ENCODE measurements around the gene B3GNT2. TPM values are rescaled to one million over a fixed set of nuclear protein-coding genes. Genes with fewer than 3 reads are reported as not detected.
A peak's percentile ranks its signal among the peaks of the same experiment; 100 is the strongest.
"Not testable (repeated sequence)": the region's sequence is repeated elsewhere in the genome, so short reads cannot be mapped to it uniquely, and the experiment has no call there.

Gene B3GNT2, protein sequence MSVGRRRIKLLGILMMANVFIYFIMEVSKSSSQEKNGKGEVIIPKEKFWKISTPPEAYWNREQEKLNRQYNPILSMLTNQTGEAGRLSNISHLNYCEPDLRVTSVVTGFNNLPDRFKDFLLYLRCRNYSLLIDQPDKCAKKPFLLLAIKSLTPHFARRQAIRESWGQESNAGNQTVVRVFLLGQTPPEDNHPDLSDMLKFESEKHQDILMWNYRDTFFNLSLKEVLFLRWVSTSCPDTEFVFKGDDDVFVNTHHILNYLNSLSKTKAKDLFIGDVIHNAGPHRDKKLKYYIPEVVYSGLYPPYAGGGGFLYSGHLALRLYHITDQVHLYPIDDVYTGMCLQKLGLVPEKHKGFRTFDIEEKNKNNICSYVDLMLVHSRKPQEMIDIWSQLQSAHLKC
- total RNA-seq = 14.9 TPM
- long read RNA-seq, transcript B3GNT2-201 (2 exons, 2,763 nt) = major isoform, 20 of 20 reads
- long read RNA-seq, partial matches to known transcripts = 0 of 20 reads
- long read RNA-seq, other reads (novel, unspliced or antisense) = 0 of 20 reads

DNA sequence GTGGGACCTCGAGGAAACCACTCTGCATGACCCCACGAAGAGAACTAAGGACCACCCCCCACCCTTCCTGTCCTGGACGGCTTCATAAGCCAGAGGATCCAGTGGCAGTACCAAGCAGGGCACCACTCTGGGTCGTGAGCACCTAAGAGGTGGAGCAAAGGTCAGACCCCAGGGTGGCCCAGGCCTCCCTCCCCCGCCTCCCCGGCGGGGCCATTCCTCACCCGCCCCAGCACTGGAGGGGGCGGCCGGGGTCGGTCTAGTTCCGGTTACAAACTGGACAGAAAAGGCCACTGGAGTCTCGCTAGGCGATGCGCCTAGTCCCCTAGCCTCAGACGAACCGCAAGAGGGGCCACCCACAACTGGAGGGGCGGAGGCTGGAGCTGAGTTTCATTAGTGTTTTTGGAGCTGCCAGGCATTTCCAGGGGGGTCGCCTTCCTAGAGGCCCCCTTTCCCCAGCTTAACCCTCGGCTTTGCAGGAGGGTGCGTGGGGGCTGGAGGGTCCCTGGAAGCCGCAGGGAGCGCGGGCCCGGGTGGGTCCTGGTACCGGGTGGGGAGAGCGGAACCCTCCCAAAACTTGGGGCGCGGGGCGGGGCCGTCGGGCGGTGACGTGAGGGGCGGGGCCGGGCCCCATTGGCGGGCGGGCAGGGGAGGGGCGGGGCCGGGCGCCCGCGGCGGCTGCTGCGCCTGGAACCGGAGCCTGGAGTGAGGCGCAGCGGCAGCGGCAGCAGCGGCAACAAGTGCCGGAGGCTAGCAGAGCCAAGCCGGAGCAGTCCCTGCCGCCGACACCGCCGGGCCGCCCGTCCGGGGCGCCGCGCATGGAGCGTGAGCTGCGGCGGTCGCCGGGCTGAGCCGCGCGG is at the start of gene B3GNT2:
TSS of gene B3GNT2 (plus strand) at position 695 of the 857 bp plus-strand sequence. CDS start 26,106 bp downstream, outside the sequence.
- peak; percentile 89 for ATAC-seq
- intact Hi-C loops (cut with DNase I) = loop anchor here (2.0 to 5.0 kb wide), 5 partner anchors 97 to 278 kb away; no protein-coding TSS in a partner anchor
- peak; percentile 93 for DNase-seq (ENCODE audit: missing footprints)

DNA sequence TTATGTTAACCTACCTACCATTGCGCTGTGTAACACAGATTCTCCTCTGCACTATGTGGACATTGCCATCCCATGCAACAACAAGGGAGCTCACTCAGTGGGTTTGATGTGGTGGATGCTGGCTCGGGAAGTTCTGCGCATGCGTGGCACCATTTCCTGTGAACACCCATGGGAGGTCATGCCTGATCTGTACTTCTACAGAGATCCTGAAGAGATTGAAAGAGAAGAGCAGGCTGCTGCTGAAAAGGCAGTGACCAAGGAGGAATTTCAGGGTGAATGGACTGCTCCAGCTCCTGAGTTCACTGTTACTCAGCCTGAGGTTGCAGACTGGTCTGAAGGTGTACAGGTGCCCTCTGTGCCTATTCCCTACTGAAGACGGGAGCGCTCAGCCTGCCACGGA is 49.1 kb upstream of the B3GNT2 start:
- DNase-seq (ENCODE audit: missing footprints); ATAC-seq; intact Hi-C loops (cut with DNase I): not testable (repeated sequence)

DNA sequence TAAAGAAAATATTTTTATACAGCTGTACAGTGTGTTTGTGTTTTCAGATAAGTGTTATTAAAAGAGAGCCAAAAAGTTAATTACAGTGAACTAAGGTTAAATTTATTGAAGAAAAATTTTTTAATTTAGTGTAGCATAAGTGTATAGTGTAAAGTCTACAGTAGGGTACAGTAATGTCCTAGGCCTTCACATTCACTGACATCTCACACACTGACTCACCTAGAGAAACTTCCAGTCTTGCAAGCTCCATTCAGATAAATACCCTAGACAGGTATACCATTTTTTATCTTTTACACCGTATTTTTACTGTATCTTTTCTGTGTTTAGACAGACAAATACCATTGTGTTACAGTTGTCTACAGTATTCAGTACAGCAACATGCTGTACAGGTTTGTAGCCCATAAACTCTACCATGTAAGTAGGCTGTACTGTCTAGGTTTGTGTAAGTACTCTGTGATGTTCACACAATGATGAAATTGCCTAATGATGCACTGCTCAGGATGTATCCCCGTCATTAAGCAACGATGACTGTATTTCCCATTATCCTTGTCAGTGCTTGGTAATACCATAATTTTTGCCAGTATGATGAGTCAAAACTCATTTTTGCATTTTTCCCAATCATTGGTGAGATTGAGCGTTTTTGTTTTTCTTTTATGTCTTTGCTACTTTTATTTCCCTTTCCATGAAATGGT is 48.2 kb upstream of the B3GNT2 start:
- DNase-seq (ENCODE audit: missing footprints) = no peak
- no peak for ATAC-seq
- intact Hi-C loops (cut with DNase I) = no loop called here

DNA sequence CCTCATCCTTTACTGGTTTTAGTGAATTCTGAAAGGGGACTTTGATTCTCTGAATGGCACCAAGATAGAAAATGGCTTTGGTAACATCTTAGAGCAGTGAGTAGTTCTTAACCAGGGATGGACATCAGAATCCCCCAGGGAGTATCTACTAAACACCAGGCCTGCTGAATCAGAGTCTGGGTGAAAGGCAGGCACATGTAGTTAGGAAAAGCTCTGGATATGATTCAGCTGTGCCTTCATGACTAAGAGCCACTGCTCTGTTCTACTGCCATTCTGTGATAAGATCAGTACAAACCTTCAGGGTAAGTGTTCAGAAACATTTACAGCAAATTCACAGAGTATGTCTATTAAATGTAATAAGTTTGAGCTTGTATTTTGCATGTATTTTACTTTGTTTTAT is 46.2 kb upstream of the B3GNT2 start:
- peak; percentile 27 for ATAC-seq
- no peak for DNase-seq (ENCODE audit: missing footprints)
- intact Hi-C loops (cut with DNase I) = loop anchor here (5.0 kb wide), 1 partner anchor 38 kb away; no protein-coding TSS in a partner anchor

DNA sequence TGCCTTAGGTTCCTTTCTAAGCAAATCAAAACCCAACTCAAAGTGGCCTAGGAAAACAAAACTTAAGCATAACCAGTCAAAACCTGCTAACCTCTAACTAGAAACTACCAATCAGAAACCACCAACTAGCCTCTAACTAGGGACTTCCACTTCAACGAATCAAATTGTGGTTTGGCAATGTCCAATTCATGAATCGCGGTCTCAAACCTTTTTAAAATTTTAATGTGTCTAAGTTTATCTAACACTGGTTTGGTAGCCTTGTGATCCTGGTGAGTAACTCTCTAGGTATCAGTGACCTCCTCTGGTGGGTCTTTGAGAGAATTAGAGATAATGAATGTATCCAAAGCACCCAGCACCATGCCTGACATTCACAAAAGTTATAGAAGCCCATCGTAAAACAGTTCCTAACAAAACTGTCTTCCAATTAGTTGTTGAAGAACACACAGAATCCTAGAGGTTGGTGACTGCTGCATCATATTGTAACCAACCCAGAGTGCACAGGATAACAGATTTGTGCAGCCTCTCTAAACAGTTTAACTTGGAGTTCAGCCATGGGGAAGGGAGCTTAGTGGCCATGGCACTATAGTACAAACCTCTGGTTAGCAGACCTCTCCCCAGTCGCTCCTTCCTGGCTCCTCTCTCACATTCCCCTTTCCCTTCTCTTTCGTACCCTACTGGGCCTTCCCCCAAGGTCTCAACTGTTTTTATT is 45.2 kb upstream of the B3GNT2 start:
- intact Hi-C loops (cut with DNase I) = loop anchor here (5.0 kb wide), 1 partner anchor 37 kb away; no protein-coding TSS in a partner anchor
- peak; percentile 77 for ATAC-seq
- no peak for DNase-seq (ENCODE audit: missing footprints)

DNA sequence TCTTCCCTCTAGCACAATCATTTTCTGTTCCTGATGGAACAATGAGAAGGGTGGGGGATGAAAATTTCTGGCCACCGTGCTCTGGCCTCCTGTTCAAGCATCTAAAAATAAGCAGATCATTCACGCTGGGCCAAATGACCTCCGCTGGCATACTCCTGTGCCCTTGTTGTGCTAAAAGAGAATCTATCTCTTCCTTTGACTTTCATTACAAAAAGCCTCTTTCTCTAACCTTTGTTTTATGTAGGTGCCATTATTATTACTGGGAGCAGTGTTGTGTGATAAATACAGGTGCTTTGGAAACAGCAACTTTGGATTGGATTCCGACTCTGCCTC is 44.6 kb upstream of the B3GNT2 start:
- no peak for DNase-seq (ENCODE audit: missing footprints)
- peak; percentile 81 for ATAC-seq
- intact Hi-C loops (cut with DNase I) = loop anchor here (5.0 kb wide), 1 partner anchor 36 kb away; no protein-coding TSS in a partner anchor

DNA sequence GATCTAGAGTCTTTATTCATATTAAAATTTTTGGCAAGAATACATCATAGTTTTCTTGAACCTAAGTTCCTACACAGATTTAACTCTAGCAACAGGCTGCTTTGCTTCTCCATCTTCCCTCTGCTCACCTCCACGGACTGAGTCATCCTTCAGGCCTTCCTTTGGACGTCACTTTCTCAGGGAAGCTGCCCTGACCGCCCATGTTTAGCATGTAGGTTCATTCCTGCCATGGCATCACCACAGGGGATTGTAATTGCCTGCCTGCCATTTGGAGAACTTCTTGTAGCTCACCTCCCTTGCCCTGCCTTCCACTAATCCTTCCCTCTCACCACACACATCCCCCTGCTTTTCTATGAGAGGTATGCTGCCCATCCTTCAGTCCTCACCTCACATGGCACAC is 43.9 kb upstream of the B3GNT2 start:
- intact Hi-C loops (cut with DNase I) = loop anchor here (5.0 kb wide), 1 partner anchor 35 kb away; no protein-coding TSS in a partner anchor
- no peak for ATAC-seq

DNA sequence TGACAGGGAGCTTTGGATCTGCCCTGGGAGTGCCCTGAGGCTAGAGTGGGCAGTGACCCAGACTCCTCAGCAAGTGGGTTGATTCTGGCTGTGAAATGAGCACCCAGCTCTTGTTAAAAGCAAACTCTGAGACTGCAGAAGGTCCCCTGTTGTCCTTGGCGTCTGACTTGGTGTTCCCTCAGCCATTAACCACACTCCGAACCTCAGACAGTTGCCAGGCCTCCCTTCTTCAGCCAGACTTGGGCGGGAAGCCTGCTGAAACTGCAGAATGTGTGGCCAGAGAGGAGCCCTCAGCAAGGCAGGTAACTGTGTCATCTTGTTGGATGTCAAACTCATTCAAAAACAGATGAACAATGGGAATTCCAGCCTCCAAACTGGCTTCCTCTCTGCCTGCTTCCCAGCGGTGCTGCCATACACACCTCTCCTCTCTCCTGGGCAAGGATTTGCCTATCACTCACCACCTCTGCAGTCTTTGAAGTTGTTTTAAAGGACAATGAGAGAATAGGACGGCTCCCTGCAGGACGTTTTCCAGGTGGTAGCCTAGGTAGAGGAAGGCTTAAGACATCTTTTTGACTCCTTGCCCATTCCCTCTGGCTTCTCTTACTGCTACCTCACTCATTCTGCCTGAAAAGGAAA is 38.9 kb upstream of the B3GNT2 start:
- intact Hi-C loops (cut with DNase I) = loop anchor here (5.0 kb wide), 1 partner anchor 45 kb away; no protein-coding TSS in a partner anchor
- DNase-seq (ENCODE audit: missing footprints) (no peak), ATAC-seq (no peak)

More for the DNA sequence above, 43.9 kb upstream of the B3GNT2 start:
- no peak for DNase-seq (ENCODE audit: missing footprints)

DNA sequence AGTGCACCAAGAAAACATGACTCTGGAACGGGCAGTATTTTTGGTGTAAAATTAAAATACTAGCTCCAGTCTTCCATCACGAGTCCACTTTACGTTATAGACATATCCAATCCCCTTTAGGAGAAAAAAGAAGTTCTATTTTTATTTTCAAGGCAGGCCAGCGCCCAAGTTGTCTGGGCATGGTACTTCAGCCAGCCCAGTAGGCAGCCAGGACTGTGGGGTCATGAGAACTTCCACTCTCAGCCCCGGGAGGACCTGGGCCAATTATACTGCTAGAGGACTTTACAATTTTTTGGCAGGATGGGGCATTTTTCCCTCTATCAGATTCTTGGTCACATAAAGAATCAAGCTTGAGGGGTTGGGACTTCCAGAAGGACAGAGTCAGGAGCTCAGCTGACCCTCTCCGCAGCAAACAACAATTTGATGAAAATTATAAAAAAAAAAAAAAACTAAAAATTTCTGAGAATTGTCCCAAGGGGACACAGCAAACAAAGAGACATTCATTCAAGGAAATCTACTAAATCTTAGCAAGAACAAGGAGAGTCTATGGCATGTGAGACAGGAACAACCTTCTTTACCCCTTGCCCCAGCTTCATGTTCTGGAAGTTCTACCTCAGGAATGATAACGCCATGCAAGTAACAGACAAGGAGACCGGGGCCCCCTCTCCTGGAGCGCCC is 37.3 kb upstream of the B3GNT2 start:
- ATAC-seq (peak; percentile 69), DNase-seq (ENCODE audit: missing footprints) (no peak)
- intact Hi-C loops (cut with DNase I) = loop anchor here (5.0 kb wide), 1 partner anchor 46 kb away; no protein-coding TSS in a partner anchor

DNA sequence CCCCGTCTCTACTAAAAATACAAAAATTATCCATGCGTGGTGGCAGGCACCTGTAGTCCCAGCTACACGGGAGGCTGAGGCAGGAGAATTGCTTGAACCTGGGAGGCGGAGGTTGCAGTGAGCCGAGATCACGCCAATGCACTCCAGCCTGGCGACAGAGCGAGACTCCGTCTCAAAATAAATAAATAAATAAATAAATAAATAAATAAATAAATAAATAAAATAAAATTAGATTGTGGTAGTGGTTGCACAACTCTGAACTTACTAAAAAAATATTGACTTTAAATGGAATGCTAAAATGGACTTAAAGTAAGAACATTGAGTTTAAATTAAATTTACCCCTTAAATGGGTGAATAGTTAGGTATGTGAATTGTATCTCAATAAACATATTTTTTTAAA is 35.2 kb upstream of the B3GNT2 start:
- ATAC-seq; DNase-seq (ENCODE audit: missing footprints); intact Hi-C loops (cut with DNase I): not testable (repeated sequence)

DNA sequence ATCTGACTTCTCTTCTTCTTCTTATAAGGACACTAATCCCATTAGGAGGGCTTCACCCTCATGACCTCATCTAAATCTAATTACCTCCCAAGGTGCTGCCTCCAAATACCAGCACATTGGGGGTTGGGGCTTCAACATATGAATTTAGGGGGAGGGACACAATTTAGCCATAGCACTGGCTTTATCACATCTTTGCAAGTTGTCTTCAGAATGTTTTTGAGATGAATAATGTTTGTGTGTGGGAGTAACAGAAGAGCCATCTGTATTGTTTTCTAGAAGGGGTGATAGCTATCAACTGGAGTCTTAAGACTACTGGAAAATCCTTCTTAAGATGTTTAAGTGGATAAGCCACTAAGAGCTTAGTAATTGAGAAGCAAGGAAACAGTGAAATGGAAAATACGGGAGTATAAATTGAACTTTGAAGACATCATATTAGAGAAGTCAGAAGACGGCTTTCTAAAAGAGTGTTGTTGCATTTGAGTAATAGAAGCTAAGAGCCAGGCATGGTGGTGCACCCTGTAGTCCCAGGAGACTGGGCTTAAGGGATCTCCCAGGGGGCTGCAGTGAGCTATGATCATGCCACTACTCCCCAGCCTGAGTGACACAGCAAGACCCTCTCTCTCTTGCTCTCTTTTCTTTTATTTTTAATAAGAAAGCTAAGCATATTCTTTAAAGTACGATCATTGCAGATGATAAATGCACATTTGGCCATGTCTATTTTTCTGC is 32.6 kb upstream of the B3GNT2 start:
- ATAC-seq = no peak
- intact Hi-C loops (cut with DNase I) = no loop called here
- no peak for DNase-seq (ENCODE audit: missing footprints)

DNA sequence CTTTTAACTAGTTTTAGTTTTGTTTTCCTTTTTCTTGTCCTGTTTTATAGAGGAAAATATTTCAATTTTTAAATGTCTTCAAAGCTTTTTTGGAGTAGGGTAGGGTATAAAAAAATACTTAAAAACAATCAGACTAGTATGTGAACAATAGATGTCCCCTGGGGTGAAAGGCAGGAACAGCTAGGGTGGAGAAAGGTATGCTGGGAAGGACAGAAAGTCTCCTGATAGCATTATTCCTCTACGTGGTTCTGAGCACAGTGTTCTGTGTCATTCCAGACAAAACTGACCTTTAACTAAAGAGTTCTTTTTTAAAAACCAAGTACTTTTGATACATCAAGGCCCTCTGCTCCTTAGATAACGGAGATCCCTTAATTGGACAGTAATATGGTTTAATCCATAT is 32.1 kb upstream of the B3GNT2 start:
- no peak for ATAC-seq
- intact Hi-C loops (cut with DNase I) = no loop called here
- DNase-seq (ENCODE audit: missing footprints) = no peak

DNA sequence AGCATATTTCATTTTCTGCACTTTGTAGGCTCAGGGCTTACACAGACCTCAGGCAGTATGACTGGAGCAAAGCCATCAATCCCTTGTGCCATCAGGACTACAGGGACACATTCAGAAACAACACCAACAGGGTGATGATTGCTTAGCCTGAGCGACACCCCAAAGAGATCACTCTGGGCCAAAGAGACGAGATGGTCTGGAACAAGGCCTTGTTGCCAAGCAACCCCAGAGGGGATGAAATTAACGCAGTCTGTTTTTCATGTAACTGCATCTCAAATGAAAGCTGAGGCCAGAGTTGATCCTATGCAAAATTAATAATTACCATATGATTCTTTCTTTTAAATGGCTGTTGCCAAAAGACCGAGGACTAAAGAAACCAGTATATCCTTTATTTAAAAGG is 20.2 kb upstream of the B3GNT2 start:
- DNase-seq (ENCODE audit: missing footprints) (no peak), ATAC-seq (peak; percentile 88)
- intact Hi-C loops (cut with DNase I) = no loop called here

DNA sequence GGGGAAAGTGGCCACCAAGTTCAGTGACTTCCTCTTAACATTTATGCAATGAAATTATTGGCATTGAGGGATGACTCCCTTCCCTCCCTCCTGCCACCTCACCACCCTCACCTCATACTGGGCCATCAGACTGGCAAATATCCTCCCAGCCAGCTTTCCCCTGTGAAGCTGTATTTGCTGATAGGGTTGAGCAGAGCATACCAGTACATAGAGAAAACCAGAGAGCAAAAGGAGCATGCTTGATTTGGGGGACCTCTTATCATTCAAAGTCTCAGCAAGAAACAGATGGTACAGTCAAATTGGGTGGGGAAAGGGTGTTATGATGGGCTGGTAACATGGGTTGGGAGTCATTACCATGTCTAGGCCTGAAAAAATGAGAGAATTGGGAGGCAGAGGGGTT is 19.1 kb upstream of the B3GNT2 start:
- intact Hi-C loops (cut with DNase I) = no loop called here
- DNase-seq (ENCODE audit: missing footprints) = no peak
- peak; percentile 30 for ATAC-seq

DNA sequence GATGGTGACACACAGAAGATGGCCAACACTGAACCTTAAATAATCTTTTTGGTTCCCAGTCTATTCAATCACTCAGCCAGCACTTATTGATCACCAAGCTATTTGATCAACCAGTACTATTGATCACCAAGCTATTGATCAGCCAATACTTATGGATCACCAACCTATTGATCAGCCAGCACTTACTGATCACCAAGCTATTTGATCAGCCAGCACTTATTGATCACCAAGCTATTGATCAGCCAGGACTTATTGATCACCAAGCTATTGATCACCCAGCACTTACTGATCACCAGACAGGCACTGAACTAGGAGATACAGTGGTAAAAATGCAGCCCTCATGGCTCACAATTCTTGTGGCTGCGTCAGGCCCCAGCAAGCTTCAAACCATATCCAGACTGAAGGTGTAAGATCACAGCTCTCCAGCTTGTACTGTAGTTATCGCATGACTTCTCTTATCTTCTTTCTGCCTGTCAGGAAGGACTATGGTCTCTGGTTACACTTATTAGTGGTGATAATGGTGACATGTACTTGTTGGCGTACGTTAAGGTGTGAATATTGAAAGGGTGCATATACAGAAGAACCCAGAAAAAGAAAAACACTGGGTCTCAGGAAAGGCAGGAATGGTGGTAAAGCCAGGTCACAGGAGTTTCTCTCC is 18.4 kb upstream of the B3GNT2 start:
- no peak for DNase-seq (ENCODE audit: missing footprints)
- ATAC-seq = peak; percentile 49
- intact Hi-C loops (cut with DNase I) = no loop called here

DNA sequence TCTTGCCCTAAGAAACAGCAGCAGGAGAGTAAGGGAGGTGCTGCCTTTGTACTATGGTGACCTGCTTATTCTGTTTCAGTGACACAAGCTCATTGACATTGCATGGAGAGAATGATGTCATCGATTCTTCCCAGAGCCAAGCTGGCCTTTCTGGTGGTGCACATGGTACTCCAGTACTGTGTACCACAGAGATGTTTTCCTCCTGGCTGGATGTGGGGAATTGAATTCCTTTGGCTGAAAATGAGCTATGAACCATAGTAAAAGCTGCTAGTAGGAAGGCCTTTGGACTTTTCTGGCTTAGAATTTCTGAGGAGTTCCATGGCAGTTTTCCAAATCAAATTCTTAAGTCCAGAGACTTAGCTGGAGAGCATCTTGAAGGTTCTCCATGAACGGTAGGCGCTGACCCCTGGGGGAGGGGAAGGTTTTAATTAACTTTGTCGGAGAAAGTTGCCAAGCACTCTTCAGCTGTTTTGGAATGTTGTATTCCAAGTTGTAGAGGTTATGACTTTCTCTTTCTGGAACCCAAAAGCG is 17.1 kb upstream of the B3GNT2 start:
- ATAC-seq (peak; percentile 62), DNase-seq (ENCODE audit: missing footprints) (no peak)
- intact Hi-C loops (cut with DNase I) = no loop called here

All from Right ventricle myocardium inferior (tissue), 1 donor.